ENCODE data around the gene DPP6.
"Not testable (repeated sequence)": the region's sequence is repeated elsewhere in the genome, so short reads cannot be mapped to it uniquely, and the experiment has no call there.

Gene DPP6

DNA sequence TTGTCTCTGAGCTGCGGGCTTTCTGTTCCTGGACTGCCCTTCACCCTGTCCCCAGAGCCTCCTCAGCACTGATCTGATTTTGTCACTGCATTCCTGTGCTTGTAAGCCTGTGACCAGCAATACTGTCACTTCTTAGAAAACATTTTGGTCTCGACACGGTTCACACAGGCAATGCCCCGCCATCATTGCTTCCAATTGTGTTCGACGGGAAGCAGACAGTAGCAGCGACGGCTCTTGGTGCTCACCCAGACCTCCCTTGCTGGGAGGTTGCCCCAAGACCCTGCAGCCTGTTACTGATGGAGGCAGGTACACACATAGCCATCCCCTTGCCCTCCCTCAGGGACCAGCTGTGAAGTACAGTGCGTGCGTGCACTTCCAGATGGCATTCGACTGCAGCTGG, 99.1 kb downstream of the DPP6 start:
- DNase-seq: not testable (repeated sequence)

- DNase-seq: not testable (repeated sequence)
Observed at GRCh38 chr7:154155928-154156327, 103.7 kb downstream of the DPP6 start.

DNA sequence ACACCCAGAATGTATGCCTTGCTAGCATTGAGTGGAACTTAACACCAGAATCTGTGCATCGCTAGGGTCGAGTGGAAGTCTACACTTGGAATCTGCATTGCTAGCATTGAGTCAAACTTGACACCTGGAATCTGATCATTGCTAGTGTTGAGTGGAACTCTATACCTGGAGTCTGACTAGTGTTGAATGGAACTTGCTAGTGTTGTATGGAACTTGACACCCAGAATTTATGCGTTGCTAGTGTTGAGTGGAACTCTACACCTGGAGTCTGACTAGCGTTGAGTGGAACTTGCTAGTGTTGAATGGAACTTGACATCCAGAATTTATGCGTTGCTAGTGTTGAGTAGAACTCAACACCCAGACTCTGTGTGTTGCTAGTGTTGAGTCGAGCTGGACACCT, 110.7 kb downstream of the DPP6 start:
- not testable (repeated sequence) for DNase-seq

GRCh38 chr7:154163642-154164041, 111.4 kb downstream of the DPP6 start:
- DNase-seq: not testable (repeated sequence)

- no peak for DNase-seq
Observed at GRCh38 chr7:154167051-154167450, 114.9 kb downstream of the DPP6 start.

- DNase-seq: no peak
Observed at GRCh38 chr7:154167807-154168206, 115.6 kb downstream of the DPP6 start.

DNA sequence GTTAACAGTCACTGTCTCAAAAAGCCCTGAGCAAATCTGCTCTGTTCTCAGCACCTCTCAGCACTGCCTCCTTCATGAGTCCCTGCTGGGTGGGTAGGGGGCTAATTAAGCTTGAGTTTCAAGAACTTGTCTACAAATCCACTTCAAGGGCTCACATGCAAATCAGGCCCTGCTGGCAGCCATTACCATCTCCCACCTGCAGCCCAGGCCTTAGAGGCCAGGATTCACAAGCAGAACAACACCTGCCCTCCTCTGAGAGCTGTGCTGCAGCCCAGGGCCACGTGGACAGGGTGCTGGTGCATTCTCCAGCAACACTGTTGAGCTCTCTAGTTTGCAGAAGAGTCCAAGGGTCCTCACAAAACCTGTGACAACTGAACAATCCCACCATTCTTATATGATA, 119.2 kb downstream of the DPP6 start:
- DNase-seq: no peak

- no peak for DNase-seq
Observed at GRCh38 chr7:154172236-154172635, 120.0 kb downstream of the DPP6 start.

DNA sequence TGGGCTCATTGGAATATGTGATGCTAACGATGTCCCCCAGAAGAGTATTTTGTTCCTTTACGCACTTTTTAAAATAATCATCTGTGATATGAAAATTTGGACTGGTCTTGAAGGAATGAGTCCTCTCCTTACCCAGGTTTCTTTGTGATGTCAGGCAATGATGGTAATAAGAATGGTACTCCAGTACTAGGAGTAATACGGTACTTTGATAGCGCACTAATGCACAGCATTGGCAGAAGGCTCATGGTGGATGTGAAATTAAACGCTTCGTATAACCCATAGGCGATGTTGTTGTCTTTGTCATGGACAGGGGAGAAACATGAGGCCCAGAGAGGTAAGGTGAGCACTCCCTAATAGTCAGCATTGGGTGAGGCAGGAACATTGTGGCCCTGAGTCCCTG, 125.4 kb downstream of the DPP6 start:
- no peak for DNase-seq

DNA sequence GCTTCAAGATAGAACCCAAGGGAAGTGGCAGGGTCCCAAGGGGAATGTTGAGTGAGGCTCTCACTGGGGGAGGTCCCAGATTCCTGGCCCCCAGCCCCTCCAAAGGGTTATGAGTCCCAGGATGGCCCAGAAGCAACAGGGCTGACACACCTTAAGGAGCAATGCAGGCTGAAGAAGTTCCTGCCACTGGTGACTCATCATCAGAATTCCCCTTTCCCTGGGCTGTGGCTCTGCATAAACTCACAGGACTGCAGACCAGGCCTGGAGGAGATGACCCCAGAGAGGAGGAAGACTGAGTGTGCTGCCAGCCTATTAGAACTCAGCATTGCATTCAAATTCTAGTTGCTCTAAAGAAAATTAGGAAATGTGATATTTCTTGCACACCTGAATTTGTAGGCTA, 126.7 kb downstream of the DPP6 start:
- DNase-seq: no peak

- DNase-seq: no peak
Observed at GRCh38 chr7:154183482-154183881, 131.3 kb downstream of the DPP6 start.

- DNase-seq: no peak
Observed at GRCh38 chr7:154183946-154184345, 131.7 kb downstream of the DPP6 start.

GRCh38 chr7:154186811-154187210, 134.6 kb downstream of the DPP6 start:
- no peak for DNase-seq

GRCh38 chr7:154188330-154188729, 136.1 kb downstream of the DPP6 start:
- no peak for DNase-seq

DNA sequence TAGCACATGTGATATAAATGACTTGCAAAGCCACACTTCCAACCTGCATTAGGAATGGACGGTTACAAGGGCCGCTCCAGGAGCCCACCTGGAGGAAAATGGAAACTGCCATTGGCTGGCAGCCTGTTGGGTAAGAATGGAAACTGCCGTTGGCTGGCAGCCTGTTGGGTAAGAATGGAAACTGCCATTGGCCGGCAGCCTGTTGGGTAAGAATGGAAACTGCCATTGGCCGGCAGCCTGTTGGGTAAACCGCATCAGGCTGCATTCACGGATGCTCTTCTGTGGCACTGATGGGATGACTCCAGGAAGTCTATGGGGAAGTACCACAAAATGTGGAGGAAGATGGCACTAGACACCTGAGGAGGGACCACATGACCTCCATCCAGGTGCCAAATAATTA, 143.1 kb downstream of the DPP6 start:
- no peak for DNase-seq

GRCh38 chr7:154198481-154198880, 146.3 kb downstream of the DPP6 start:
- DNase-seq: no peak

- DNase-seq: no peak
Observed at GRCh38 chr7:154200241-154200640, 148.0 kb downstream of the DPP6 start.

- no peak for DNase-seq
Observed at GRCh38 chr7:154202002-154202401, 149.8 kb downstream of the DPP6 start.

GRCh38 chr7:154204046-154204445, 151.8 kb downstream of the DPP6 start:
- DNase-seq: no peak

- no peak for DNase-seq
Observed at GRCh38 chr7:154212861-154213260, 160.7 kb downstream of the DPP6 start.

DNA sequence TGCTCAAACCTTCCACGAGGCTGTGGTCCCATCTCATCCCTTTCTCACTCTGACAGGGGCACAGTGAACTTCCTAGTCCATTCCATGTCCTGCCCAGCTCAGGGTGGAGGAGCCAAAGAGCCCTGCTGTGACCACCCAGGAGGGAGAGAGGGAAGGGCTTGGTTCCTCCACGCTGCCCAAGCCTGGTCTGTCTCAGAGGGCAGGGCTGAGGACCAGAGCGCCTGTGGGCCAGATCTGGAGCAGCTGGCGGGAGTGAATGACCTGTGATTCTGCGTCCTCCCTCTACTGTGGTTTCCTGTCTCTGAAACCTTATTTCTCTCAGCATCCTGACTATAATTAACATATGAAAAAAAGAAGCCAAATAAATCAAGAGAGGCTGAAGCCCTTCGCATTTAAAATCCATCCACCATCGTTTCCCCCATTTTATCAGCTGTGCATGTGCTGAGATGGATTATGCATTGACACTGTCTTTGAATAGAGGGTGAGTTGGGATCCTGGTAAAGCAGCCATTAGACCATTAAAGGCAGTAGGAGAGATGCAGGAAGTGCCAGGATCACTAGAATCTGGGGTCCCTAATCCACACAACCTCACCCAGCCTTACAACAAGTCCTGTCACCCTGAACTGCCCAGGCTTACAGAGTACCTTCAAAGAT, 165.6 kb downstream of the DPP6 start:
- no peak for DNase-seq

- no peak for DNase-seq
Observed at GRCh38 chr7:154231732-154232131, 179.5 kb downstream of the DPP6 start.

DNA sequence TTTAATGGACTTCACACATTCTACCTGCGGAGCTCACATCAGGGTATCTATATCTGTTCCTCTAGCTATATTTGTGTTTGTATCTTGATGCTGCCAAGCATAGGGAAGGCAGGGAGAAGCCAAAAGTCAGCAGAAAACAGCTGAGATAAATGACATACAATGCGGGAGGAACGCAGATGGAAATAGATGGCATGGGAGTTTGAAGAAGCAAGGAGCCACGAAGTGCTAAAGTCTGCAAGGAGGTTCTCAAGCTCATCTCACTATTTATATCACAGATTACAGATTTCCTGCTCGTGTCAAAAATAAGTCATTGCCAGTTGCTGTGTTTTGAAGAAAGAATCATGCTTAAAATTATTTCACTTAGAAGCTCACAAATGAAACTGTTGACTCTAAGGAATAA, 180.5 kb downstream of the DPP6 start:
- no peak for DNase-seq

DNA sequence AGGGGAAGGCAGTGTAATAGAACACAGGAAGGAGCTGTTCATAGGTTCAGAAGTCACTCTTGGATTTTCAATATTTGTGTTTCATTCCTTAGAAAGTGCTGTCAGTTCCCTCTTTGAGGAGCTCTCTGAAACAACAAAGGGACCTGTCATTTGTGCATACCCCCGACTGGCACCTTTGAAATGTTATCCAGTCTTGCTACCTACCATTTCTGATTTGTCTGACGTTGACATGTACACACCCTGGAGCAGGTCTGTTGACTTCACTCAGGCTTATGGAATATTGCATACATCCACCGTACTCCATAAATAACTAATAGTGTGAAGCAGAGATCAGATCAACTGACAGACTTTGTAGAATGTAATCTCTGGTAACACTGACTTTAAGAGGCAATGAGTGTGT, 189.8 kb downstream of the DPP6 start:
- DNase-seq: no peak

GRCh38 chr7:154242709-154243108, 190.5 kb downstream of the DPP6 start:
- DNase-seq: no peak

GRCh38 chr7:154252046-154252445, 199.8 kb downstream of the DPP6 start:
- DNase-seq: no peak
